T-helper 2 cell (primary cell): Measurements from ENCODE around the gene SEC24B.
A peak's percentile ranks its signal among the peaks of the same experiment; 100 is the strongest.
"Not testable (repeated sequence)": the region's sequence is repeated elsewhere in the genome, so short reads cannot be mapped to it uniquely, and the experiment has no call there.

Experiments used
- DNase-seq, 5 experiments: peaks; one replicate each; pipeline versions ENCODE4 v3.0.0 to v3.0.0-alpha.2; 2012 to 2022

Gene SEC24B

DNA sequence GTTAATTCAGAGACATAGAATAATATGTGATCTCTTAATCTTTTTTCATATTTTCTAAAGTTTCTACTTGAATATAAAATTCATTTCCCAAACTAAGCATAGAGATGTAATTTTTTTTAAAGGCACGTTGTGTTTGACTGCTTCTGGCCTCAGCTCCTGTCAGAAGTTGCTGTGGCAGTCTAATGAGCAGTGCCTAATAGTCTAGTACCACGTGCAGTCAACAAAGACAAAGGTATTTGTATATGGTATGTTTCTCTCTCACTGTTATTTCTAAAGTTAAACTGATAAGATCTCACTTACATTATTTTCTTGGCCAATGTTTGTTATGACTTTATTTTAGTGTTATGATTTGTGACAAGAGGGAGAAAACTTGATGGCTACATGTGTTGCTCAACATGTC is 77.8 kb downstream of the SEC24B start:
- DNase-seq: peak in 1 of 5 experiments; percentile 1

DNA sequence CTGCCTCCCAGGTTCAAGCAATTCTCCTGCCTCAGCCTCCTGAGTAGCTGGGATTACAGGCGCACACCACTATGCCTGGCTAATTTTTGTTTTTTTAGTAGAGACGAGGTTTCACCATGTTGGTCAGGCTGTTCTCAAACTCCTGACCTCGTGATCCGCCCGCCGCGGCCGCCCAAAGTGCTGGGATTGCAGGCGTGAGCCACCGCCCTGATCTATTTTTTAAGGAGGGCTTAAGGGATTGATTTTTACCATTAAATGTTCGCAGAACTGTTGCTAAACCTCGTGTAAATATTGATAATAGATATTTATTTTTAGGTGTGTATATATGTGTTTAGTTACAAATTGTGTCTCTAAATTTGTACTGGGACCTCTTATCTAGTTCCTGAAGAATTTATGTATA is 79.8 kb downstream of the SEC24B start:
- not testable (repeated sequence) for DNase-seq

DNA sequence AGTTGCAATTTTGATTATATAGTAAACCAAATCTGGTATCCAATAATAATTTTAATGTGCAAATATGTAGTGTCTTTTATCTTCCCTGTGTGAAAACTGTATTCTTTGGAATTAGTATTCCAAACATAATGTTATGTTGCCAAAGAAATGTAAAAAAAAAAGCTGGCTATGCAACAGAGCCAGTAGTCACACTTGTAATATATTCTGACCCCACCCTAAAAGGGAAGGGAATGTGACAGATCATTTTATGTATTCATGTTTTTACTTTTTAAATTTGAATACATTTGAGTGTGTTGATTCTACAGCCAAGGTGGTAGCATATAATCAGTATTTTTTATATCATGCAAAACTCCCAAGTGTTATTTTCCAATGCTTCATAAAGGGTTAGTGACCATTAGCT is 98.6 kb downstream of the SEC24B start:
- no peak for DNase-seq

DNA sequence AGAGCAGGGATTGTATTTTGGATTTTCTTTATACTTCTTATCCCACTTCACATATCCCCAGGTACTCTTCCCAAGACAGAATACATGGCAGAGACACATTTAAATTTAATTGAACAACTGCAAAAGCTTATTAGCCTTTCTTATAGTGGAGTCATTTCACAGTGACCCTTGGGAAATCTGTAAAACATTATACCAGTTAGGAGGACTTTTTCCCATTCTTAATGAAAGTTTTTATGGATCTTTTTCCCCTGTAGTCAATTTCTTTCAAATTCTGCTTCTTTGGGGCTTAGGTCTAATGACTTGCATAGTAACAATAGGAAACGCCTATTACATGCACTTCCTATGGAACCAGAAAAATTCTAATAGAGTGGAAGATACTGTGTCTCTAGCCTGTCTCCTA is 111.8 kb downstream of the SEC24B start:
- no peak for DNase-seq

DNA sequence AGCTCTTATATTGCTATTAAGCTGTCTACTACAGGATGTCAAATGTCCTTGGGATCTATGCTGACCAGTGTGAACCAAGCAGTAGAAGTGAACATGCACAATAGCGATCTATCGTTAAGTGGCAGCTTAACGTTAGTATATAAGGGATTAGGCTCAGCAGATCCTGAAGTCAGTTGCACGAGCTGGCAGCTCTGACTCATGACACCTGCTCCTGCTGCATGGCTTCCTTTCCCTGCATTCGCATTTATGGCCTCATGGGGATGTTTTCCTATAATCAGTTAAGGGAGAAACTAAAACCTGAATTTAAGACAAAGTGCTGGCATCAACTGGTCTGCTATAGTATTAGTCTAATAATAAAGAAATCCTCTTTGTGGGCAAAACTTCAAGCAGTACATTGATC is 113.8 kb downstream of the SEC24B start:
- DNase-seq: no peak

DNA sequence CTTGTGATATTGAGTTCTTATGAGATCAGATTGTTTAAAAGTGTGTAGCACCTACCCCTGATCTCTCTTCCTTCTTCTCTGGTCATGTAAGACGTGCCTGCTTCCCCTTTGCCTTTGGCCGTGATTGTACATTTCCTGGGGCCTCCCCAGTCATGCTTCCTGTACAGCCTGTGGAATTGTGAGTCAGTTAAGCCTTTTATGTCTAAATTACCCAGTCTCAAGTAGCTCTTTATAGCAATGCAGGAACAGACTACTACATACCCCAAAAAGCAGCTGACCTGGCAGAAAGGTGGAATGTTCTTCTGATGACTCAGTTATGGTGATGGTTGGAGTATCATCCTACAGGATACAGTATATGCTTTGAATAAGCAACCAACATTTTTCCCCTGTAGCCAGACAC is 115.0 kb downstream of the SEC24B start:
- DNase-seq: no peak

DNA sequence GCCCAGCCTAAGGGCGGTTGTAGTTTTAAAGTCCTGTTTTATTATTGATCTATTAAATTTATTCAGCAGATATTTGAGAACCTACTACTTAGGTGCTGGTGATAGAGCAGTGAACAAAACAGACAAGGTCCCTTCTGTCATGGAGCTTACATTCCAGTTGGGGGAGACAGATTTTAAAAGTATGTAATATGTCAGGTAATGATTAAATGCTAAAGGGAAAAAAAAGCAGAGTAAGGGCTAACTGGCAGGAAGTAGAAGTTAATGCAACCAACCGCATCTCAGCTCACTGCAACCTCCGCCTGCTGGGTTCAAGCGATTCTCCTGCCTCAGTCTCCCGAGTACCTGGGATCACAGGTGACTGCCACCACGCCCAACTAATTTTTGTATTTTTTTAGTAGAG is 118.6 kb downstream of the SEC24B start:
- DNase-seq: no peak

DNA sequence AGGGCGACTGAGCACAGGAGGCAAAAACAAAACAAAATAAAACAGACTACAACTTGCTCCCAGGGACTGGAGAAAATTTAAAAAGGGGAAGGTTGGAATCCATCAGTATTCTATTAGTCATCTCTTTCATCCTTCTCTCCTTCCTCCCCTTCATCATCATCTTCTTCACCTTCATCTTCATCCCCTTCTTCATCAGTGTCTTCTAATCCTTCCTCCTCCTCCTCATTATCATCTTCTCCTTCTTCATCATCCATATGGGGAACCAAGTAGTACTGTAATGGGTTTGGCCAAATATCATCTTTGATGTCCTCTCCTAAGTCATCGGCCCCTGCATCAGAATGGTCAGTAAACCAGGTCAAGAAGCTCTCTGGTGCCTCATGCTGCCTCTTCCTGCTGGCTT is 119.5 kb downstream of the SEC24B start:
- no peak for DNase-seq

DNA sequence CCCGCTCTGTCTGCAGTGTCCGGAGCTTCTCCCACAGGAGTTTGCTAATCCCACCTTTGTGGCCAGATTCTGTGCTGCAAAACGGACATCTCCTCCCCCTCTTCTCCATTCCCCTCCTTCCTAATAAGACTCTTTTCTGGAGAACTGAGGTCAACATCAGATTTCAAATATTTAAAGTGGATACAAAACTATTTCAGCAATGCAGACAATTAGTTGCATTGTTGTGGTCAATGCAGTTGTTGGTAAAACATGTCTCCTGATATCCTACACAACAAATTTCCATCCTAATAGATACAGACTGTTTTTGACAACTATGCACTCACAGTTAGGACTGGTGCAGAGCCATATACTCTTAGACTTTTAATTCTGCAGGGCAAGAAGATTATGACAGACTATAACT is 121.4 kb downstream of the SEC24B start:
- DNase-seq: no peak

DNA sequence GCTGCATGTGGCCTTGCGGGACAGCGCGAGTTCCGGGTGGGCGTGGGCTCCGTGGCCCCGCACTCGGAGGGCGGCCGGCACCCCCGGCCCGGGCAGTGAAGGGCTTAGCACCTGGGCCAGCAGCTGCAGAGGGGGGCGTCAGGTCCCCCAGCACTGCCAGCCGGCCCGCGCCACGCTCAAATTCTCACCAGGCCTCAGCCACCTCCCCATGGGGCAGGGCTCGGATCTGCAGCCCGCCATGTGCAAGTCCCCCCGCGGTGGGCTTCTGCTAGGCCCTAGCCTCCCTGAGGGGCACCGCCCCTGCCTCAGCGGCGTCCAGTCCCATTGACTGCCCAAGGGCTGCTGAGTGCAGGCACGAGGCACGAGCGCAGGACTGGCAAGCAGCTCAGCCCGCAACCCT is 123.8 kb downstream of the SEC24B start:
- DNase-seq: no peak

DNA sequence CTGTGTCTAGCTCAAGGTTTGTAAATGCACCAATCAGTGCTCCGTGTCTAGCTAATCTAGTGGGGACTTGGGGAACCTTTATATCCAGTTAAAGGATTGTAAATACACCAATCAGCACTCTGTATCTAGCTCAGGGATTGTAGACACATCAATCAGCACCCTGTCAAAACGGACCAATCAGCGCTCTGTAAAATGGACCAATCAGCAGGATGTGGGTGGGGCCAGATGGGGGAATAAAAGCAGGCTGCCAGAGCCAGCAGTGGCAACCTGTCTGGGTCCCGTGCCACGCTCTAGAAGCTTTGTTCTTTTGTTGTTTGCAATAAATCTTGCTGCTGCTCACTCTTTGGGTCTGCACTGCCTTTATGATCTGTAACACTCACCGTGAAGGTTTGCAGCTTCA is 124.5 kb downstream of the SEC24B start:
- peak in 1 of 5 experiments; percentile 41 for DNase-seq

DNA sequence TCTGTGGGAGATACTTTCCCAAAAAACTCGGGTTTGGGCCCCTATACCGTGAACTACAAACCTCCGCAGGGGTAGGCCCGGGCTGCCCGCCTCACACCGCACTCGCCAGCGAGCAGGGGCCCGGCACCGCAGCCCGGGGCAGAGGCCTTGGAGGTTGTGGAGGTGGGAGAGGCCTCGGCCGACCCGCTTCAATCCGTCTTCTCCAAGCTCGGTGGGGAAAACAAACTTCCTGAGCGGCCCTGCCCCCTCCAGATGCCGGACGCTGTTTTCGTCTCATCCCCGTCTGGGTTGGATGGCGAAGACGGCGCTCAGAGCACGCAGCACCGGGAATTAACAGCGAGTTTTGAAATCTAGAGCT is 126.0 kb downstream of the SEC24B start:
- peak in 2 of 5 experiments; percentile 19 to 26 for DNase-seq

DNA sequence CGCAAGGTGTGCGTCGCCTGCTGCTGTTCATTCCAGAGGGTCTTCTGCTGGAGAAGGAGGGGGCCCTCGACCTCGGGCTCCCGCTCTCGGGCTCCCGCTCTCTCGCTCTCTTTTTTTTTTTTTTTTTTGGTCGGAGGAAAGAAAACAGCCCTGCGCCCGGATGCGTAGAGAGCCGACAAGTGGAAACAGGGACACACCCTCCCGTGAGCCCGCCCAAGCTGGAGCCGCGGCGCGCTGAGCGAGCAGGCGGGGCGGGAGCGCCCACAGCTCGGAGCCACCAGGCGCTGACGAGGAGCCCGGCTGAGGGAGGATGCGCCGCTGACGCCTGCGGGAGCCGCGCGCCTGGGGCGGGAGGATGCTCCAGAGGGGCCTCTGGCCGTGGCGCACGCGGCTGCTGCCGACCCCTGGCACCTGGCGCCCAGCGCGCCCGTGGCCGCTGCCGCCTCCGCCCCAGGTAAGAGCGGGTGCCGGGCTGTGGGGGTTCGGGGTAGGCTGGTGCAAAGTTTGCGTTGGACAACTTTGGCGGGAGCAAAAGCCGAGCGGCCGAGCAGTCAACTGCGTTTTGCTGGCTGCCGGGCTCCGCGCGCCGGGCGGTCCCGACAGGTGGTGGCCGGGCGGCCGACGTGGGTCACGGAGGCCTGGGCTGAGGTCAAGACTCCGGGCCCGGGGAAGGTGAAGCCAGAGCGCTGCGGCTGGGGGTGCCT is 126.5 kb downstream of the SEC24B start, which contains the start of gene MCUB:
Gene MCUB, plus strand, starts transcription at position 264 of the 704 bp plus-strand sequence. Its CDS starts 92 bp downstream, at position 356.
- DNase-seq: peak; percentile 80 to 98 (median 90)

DNA sequence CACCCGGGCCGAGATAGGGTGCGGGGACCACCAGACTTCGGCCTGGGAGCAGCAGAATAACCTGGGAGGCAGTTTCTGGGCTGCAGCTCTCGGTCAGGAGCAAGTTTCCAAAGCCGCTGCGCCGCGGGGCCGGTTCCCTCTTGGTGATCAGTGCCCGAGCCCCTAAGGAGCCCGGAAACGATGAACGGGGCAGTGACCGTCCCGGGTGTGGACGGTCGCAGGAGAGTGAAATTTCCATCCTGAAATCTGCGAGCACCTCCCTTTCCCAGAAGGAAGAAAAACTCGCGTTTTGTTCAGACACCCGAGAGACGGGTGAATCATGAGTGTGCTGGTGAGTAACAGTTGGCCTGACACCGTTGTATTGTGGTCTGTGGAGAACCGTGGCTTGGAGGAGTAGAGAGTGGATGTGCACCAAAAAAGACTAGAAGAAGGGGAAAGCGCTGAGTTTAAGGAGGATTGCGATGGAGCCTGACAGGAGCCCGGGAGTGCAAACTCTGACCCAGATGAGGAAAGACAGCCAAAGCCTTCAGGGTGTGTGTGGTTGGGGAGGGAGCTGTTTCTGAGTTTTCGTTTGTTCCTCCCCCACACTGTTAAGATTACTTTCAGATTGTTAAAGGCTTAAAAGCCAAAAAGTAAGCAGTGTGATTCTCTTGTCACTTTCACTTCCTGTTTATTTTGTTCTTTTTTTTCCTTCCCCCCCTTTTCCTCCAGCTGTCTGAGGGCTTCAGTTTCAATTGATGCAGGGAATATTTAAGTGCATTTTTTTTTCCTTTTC is 127.3 kb downstream of the SEC24B start:
- DNase-seq: peak in 4 of 5 experiments; percentile 18 to 87 (median 51)

DNA sequence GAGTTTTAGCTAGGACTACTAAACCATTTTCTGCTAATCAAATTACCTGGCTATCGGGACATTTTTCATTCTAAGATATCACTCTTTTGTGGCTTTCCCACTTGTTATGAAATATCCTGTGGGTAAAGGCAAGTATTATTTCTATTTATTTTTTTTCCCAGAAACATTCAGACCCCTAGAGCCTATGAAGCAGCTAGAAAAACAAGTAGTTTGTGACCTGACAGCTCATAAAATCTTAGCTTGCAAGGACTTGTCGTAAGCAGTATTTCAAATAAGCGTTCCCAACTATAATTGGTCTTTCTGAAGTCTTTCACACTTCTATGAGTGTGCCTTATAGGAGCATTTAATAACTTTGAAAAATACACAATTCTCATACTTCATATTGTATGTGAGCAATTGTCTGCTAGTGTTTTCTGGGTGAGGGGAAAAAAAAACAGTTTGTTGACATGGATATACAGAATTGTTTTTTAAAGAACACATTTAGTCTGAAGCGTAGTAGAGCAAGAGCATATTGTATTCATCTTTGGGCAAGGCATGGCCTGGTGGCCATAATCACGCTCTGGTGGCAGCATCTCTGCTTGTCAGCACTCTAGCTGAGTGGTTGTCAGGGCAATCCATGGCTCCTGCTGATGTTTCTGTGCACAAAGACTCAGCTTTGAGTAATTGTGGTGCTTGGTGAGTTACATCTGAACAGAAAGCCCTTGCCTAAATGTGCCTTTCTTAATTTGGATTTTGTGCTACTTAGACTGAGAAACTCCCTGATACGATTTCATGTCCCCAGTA is 129.0 kb downstream of the SEC24B start:
- peak in 1 of 5 experiments; percentile 28 for DNase-seq

DNA sequence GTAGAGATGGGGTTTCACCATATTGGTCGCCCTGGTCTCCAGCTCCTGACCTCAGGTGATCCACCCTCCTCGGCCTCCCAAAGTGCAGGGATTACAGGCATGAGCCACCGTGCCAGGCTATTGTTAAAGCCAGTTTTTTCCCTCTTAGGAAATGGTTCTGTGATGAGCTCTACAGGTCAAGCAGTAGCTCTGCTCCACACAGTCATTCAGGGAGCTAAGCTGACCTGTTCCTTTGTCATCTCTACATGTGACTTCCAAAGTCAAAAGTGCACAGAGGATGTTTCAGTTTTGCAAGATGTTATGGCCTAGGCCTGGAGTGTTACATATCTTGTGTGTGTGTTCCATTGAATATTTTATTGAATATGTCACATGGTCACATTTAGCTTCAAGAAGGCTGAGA is 137.9 kb downstream of the SEC24B start:
- no peak for DNase-seq

DNA sequence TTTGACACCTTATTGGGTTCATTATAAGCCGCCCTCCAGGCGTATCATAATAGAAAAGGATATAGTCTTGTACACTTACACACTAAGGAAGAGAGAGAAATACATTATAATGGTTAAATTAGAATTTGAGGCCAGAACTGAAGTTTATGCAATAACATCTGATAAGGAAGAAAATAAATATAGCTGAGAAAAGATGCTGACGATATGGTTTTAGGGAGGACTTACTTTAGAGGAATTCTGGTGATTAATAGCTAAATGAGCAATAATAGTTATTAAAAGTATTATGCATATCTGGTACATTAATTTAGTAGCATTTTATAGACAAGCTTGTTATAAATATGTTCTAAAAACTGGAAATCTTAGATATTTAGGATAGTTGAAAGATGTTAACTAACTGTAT is 138.5 kb downstream of the SEC24B start:
- DNase-seq: no peak

DNA sequence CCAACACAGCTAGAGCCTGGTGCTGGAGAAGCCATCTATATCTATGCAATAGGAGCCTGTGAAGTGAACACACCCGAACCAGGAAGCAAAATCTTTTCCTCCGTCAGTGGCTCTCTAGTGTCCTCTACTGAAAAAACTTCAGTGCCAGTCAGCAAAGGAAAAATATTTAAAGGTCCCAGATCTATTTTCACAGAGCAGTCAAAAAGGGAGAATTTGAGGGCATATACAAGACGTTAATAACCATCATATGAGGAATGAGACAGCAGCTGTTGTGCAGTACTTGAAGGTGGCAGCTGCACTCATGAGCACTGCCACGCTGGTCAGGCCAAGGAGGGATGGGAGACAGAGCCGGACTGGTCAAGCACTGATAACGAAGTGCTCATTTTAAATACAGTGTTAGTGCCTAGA is 140.8 kb downstream of the SEC24B start:
- DNase-seq: peak in 1 of 5 experiments; percentile 43

DNA sequence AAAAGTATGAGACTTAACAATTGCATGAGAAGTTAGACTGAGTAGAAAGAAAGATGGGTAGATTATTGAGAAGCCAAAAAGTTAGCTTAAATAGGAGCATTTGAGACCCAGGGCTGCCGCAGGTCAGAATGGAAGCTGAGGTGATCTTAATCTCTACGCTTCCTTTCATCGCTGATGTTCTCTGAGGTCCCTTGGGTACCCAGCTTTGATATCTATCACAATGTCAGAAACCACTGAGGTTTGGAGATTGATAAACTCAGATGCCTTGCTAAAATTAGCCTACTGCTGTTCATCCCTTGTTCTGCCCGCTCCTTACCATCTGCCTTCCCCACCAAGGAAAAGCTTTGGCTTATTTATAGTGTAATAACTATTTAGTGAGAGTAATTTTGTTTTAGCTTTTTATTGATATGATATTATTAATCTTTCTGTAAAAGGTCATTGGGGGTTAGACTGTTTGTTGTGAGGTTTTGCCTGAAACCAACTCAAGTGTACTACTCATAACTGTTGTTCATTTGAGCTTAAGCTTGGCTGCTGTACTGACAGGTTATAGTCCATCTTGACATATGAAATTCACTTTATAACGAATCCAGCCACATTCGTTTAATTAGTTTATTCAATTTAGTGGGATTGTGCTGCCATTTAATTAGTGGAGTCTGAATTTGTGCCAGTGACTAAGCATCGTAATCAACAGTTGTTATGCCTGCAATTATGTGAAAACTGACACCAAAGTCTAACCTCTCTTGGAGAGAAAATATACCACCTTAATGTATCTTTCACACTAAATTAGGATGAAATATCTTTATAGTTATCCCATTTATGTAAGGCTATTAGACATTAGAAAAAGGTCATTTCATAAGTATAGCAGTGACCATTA is 141.6 kb downstream of the SEC24B start:
- DNase-seq: peak in 2 of 5 experiments; percentile 14 to 88

DNA sequence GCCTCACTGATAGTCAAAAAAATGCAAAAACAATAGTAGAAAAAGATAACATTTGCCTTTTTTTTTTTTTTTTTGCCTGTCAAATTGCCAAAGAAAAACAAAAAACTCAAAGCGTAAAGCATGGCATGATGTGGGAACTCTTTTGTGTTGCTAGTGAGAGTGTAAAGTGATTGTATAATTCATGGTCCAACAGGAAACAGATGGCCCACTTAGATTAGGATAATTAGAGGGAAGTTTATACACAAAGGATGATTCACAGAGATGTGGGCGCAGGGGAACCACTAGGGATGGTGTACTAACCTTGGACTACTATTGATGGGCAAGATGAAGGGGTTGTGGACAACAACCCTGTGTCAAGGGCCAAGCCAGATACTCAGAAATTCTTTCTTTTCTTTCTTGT is 142.8 kb downstream of the SEC24B start:
- no peak for DNase-seq

DNA sequence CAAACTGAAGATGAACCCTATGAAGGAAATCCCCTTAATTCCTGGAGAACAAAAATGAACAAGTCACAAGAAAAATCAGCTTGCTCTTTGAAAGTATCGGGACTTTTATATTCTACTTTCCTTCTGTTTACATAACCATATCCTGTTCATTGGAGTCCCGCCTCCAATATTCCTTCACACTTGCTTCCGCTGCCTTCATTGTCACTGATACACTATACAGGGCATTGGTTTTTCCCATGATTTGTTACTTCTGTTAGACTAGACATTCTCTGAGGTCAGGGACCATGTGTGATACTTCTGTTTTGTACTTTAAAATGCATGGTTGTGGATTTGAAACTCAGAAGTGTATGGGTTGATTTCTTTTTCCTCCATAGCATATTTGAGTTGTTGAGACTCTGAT is 145.2 kb downstream of the SEC24B start:
- DNase-seq: no peak

DNA sequence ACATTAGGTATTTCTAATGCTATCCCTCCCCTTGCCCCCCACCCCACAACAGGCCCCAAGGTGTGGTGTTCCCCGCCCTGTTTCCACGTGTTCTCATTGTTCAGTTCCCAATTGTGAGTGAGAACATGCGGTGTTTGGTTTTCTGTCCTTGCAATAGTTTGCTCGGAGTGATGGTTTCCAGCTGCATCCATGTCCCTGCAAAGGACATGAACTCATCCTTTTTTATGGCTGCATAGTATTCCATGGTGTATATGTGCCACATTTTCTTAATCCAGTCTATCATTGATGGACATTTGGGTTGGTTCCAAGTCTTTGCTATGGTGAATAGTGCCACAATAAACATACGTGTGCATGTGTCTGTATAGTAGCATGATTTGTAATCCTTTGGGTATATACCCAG is 146.4 kb downstream of the SEC24B start:
- DNase-seq: not testable (repeated sequence)
